Epithelial cell of prostate (primary cell): Measurements from ENCODE around the gene ENPP4.
"Not testable (repeated sequence)": the region's sequence is repeated elsewhere in the genome, so short reads cannot be mapped to it uniquely, and the experiment has no call there.

ENCODE experiments used
- DNase-seq: peaks from one replicate; pipeline ENCODE4 v3.0.0-alpha.2; 2011; ENCODE audit warnings: low read depth, low spot score
- H3K27ac ChIP-seq: fragments of 450-650 bp; 2 replicates; pipeline ENCODE4 v1.5.1; 2017; ENCODE audit warnings: mild to moderate bottlenecking

The ENPP4 gene

DNA sequence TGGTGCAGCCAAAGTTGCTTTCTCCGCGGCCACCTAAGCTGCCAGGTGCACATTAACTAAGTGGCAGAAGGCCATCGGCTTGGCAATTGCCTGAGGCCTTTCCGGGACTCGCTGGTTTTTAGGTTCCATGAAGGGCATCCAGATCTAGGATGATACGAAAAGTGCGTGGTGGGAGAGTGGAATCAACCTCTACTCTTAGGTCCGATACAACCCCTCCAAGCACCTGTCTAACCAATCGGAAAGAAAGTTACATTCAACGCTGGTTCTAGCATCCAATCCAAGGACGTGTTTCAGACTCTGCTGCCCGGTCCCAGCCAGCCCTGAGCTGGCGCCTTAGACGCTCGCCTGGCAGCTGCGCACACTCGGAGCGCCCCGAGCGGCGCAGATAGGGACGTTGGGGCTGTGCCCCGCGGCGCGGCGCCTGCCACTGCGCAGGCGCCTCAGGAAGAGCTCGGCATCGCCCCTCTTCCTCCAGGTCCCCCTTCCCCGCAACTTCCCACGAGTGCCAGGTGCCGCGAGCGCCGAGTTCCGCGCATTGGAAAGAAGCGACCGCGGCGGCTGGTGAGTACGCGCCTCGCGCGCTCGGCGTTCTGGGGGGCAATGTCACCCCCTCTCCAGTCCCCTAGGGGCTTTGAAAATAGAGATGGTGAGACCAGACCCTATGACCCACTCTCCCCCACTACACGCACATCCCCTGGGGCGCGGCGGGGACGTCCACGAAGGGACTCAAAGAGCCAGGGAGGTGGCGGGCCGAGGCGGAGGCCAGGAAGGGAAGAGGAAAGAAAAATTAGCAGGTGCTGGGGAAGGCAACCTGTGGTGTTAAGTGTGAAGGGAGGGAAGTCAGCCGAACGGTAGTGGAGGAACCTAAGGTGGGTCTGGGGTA lies at the start of gene ENPP4:
TSS of gene ENPP4 (plus strand) at position 361 of the 883 bp plus-strand sequence. CDS start 9,595 bp downstream, outside the sequence.
- DNase-seq, result peak; percentile 29
- no peak within 1 kb of the TSS for H3K27ac ChIP-seq

GRCh38 chr6:46080111-46080510 lies 49.7 kb upstream of the ENPP4 start:
- no peak overlapping the region for H3K27ac ChIP-seq
- no peak for DNase-seq

DNA sequence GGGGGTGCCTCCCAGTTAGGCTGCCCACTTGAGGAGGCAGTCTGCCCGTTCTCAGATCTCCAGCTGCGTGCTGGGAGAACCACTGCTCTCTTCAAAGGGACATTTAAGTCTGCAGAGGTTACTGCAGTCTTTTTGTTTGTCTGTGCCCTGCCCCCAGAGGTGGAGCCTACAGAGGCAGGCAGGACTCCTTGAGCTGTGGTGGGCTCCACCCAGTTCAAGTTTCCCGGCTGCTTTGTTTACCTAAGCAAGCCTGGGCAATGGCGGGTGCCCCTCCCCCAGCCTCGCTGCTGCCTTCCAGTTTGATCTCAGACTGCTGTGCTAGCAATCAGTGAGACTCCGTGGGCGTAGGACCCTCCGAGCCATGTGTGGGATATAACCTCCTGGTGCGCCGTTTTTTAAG lies 44.1 kb upstream of the ENPP4 start:
- not testable (repeated sequence) for DNase-seq, H3K27ac ChIP-seq

- no peak for DNase-seq
- no peak overlapping the region for H3K27ac ChIP-seq
Observed at GRCh38 chr6:46090115-46091079, 39.4 kb upstream of the ENPP4 start.

DNA sequence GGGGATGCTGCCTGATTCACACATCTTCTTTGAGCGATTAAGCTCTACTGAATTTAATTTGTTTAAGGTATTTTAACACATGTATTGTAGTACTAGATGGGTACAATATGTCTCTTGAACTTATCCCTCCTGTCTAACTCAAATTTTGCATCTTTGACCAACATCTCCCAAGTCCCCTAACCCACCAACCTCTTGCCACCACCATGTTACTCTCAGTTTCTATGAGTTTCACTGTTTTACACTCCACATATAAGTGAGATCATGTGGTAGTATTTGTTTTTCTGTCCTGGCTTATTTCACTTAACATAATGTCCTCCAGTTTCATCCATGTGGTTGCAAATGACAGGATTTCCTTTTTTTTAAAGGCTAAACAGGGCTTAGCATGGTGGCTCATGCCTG lies 38.7 kb upstream of the ENPP4 start:
- no peak for DNase-seq
- no peak overlapping the region for H3K27ac ChIP-seq

- DNase-seq, result no peak
- H3K27ac ChIP-seq, result no peak overlapping the region
Observed at GRCh38 chr6:46095251-46095650, 34.5 kb upstream of the ENPP4 start.

DNA sequence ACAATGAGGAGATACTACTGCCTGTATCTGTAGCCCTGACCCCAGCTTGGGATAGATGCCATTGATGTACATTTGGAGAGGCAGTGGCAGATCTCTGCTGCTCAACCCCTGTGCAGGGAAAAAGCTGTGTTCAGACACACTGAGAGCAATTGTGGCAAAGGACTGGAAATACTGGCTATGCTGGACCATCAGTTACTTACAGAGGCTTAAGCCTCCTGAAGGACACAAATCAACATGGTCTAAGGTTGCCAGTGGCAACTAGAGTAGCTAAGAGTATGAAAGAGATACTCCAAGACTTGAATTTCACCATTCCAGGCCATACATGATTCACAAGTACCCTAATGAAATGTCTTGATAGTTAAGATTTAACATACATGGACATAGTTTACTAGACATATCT lies 32.4 kb upstream of the ENPP4 start:
- DNase-seq, result no peak
- H3K27ac ChIP-seq, result no peak overlapping the region

DNA sequence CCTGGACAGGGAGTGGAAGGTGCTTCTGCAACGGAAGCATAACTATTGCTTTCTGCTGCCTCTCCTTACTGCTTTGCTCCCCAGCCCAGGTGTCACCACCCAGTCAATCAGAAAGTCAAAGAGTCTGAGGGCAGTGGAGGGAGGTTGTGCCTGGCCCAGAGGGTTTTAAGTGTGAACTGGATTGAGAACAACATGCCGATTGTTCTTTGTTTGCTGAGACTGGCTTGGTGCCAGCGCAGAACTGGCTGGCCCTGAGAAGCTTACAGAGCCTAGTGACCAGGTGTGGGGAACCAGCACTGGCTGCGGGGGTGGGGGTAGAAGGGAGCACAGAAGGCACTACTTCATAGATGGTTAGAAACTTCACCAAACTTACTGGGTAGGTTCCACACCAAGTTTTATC lies 31.1 kb upstream of the ENPP4 start:
- DNase-seq, result no peak
- no peak overlapping the region for H3K27ac ChIP-seq

- H3K27ac ChIP-seq, result no peak overlapping the region
Observed at GRCh38 chr6:46099952-46100351, 29.8 kb upstream of the ENPP4 start.

DNA sequence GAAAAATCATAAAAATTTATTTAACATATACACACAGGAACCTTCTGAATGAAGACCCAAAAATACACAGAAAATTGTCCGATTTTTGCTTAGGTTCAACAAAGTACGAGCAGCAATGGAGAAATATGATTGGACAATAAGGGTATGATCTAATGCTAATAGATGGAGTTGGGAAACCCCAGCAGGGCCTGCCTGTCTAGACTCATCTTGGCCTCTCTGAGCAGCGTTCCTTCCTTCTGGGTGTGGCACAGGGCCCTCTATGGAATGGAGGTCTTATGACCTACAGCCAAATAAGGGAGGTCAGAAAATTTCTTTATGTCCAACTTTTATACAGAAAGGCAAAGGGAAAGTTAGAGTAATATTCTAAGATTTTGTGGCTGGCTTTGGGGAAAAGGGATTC lies 27.7 kb upstream of the ENPP4 start:
- no peak for DNase-seq
- H3K27ac ChIP-seq, result no peak overlapping the region

More at GRCh38 chr6:46099952-46100351, 29.8 kb upstream of the ENPP4 start:
- no peak for DNase-seq

DNA sequence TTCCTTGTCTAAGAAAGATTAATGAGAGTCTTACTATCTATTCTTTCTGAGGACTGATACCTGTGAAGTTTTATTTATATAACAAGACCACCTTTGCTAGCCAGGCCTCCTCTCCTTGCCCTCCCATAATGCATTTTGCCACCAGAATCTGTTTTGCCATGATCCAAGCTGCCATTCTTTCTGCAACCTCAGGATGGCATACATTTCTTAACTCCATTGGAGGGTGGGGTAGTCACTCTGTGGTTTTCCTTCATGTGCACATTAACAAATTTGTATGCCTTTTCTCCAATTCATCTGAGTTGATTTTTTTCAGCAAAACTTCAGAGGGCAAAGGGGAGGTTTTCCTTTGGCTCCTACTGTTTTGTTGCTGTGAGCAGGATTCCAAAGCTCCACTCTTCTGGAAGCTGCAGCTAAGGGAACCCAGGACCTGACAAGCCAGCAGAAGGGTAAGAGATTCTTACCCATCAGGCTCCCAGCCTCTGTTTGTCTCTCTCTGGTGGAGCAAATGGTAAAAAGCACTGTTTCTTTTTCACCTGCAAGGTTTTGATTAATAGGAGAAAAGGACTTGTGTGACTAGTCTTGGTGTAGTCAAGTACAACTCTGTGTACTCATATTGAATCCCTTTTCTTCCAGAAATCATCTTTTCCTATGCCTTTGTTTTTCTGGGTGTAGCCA lies 26.2 kb upstream of the ENPP4 start:
- no peak overlapping the region for H3K27ac ChIP-seq
- no peak for DNase-seq

DNA sequence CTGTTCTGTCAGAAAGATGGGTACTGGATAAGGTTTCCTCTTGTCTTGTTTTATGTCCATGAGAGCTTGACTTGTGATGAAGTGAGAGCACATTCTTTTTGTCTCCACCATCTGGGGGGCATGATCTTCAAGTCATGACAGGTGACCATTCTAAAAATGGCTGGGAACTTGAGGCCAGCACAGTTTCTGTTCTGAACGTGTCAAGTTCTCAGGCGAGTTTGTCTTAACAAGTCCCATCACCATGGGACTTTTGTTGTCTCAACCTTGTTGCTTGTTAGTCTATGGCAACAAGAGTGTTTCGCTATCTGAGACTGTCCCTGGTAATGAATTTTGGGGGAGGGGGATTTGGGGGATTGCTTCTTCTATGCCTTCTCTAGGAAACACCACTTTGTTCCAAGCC lies 25.6 kb upstream of the ENPP4 start:
- no peak for DNase-seq
- no peak overlapping the region for H3K27ac ChIP-seq

GRCh38 chr6:46105568-46105967 lies 24.2 kb upstream of the ENPP4 start:
- no peak overlapping the region for H3K27ac ChIP-seq
- no peak for DNase-seq

DNA sequence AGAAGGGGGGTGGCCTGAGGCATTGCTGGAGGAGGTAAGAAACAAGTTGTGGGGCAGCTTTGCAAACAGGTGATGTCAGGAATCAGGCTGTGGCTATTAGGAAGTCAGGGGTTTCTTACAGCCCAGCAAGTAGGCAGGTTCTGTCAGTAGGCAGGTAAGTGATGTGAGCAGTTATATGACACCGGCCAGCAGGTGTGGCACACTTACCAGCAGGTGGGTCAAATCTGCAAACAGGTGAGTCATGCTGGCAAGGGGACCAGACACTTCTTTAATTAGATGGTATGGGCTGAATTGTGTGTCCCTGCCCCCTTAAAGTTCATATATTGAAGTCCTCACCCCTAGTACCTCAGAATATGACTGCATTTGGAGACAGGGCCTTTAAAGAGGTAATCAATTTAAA lies 16.4 kb upstream of the ENPP4 start:
- DNase-seq, result no peak

DNA sequence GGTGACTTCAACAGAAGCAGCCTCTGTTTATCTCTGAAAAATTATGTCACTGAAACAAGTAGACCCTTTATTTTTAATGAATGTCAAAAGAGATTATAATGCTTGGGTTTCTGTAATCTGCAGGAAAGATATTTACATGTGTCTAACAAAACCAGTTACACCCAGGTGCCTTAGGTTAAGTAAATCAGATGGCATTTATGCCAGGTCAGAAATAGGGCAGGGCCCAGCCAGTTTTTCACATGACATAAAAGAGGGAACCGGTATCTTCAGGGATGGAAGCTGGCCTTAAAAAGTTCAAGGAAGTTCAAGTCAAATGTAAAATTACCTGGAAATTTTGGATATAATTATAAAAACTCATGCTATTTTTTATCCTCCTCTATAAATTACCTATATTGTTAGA lies 14.2 kb upstream of the ENPP4 start:
- no peak for DNase-seq
- no peak overlapping the region for H3K27ac ChIP-seq

More for the DNA sequence above, 16.4 kb upstream of the ENPP4 start:
- no peak overlapping the region for H3K27ac ChIP-seq

- no peak for DNase-seq
- H3K27ac ChIP-seq, result no peak overlapping the region
Observed at GRCh38 chr6:46116289-46116688, 13.5 kb upstream of the ENPP4 start.

DNA sequence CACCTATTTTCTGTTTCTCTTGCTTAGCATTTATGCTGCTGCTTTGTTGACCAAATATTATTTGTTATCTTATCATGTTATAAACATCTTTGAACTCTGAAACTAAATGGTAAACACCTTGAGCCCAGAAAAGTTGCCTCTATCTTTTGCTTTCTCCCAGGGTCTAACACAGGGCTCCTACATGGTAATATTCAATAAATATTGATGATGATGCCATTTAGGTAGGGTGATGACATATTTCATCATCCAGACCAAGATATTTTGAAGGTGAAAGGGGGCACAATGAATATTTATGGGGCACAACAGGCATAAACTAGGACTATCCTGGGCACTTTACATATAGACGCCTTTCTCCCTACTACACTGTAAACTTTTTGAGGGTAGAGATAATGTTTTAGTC lies 11.6 kb upstream of the ENPP4 start:
- no peak for DNase-seq
- H3K27ac ChIP-seq, result no peak overlapping the region

DNA sequence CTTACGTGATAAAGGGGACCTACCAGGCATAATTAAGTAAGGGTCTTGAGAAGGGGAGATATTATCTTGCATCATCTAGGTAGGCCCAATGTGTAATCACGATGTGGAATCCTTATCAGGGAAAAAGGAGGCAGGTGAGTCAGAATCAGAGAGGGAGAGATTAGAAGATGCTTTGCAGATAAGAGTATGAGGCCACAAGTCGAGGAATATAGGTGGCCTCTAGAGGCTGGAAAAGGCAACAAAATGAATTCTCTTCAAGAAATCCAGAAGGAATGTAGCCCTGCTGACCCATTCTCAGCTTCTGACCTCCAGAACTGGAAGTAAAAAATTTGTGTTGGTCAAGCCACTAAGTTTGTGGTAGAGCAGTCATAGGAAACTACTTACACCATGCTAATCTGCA lies 11.0 kb upstream of the ENPP4 start:
- no peak for DNase-seq
- H3K27ac ChIP-seq, result no peak overlapping the region

- H3K27ac ChIP-seq, DNase-seq: not testable (repeated sequence)
Observed at GRCh38 chr6:46119679-46120078, 10.1 kb upstream of the ENPP4 start.

- no peak overlapping the region for H3K27ac ChIP-seq
- no peak for DNase-seq
Observed at GRCh38 chr6:46128476-46128875, 1.3 kb upstream of the ENPP4 start.

GRCh38 chr6:46129291-46129628 lies 529 bp upstream of the ENPP4 start:
- no peak overlapping the region for H3K27ac ChIP-seq
- DNase-seq, result no peak
